A673 (cell line): ENCODE data around the gene ZNG1E. TPM values are rescaled to one million over a fixed set of nuclear protein-coding genes. Genes with fewer than 3 reads are reported as not detected.
"Not testable (repeated sequence)": the region's sequence is repeated elsewhere in the genome, so short reads cannot be mapped to it uniquely, and the experiment has no call there.

Experiments used
- BruUV-seq: library from RNA; stranded (reverse); fragments of 400-500 nt; replicated peaks from 2 replicates; lab custom pipeline; 2021; lab: Mats Ljungman, UMichigan
- CTCF ChIA-PET: fragments of 300-600 bp; sonication (Branson Sonifier 250); formaldehyde crosslinking; loops from one replicate; lab custom pipeline; 2022; ENCODE audit warnings: antibody characterized with exemption; lab: Charles Lee
- POLR2A ChIA-PET: fragments of 300-600 bp; sonication (Branson Sonifier 250); formaldehyde crosslinking; loops from one replicate; lab custom pipeline; 2022; ENCODE audit warnings: antibody characterized with exemption; ENCODE audit not compliant: low non-redundant PET; lab: Charles Lee
- DNase-seq: peaks from one replicate; pipeline ENCODE4 v3.0.0-alpha.2; 2015; ENCODE audit warnings: low spot score
- H3K27ac ChIP-seq: fragments of 200-600 bp; sonication (generic); 2 replicates; pipeline ENCODE4 v1.5.1; 2016; ENCODE audit warnings: mixed run types, low read depth, mild to moderate bottlenecking, mixed read lengths, antibody characterized with exemption, low read length; ENCODE audit not compliant: poor library complexity, severe bottlenecking
- H3K27me3 ChIP-seq: fragments of 200-600 bp; sonication (generic); replicated peaks from 2 replicates; pipeline ENCODE4 v1.6.1; 2017; ENCODE audit warnings: mixed run types, low read depth, mild to moderate bottlenecking, mixed read lengths, antibody characterized with exemption, low read length; ENCODE audit not compliant: insufficient read depth, poor library complexity
- H3K36me3 ChIP-seq: fragments of 200-600 bp; sonication (generic); 2 replicates; pipeline ENCODE4 v1.6.1; 2016; ENCODE audit warnings: mixed run types, mild to moderate bottlenecking, mixed read lengths, antibody characterized with exemption, low read length; ENCODE audit not compliant: insufficient read depth, poor library complexity, severe bottlenecking
- H3K4me1 ChIP-seq: fragments of 200-600 bp; sonication (generic); 2 replicates; pipeline ENCODE4 v1.6.1; 2017; ENCODE audit warnings: mixed run types, mild to moderate bottlenecking, mixed read lengths, antibody characterized with exemption, low read length; ENCODE audit not compliant: insufficient read depth, poor library complexity, severe bottlenecking
- H3K4me3 ChIP-seq: fragments of 200-600 bp; sonication (generic); 2 replicates; pipeline ENCODE4 v1.5.1; 2016; ENCODE audit warnings: low read depth, mixed run types, mild to moderate bottlenecking, mixed read lengths, low read length; ENCODE audit not compliant: poor library complexity, severe bottlenecking
- H3K9me3 ChIP-seq: fragments of 200-600 bp; sonication (generic); 2 replicates; pipeline ENCODE4 v1.6.1; 2016; ENCODE audit warnings: mixed run types, low read depth, mild to moderate bottlenecking, mixed read lengths, antibody characterized with exemption, low read length; ENCODE audit not compliant: poor library complexity, severe bottlenecking
- intact Hi-C: fragments of 100-400 bp; cut with micrococcal nuclease; formaldehyde crosslinking; loops from one replicate; pipeline ENCODE4 v1.10.0; 2022; ENCODE audit not compliant: unreplicated experiment
- total RNA-seq: library from RNA; stranded (reverse); gene quantifications from 2 replicates; pipeline ENCODE4 v1.2.3, GENCODE V29; 2021

ZNG1E gene
- total RNA-seq, 1 experiment from 2014 or later = 62.7 TPM

DNA sequence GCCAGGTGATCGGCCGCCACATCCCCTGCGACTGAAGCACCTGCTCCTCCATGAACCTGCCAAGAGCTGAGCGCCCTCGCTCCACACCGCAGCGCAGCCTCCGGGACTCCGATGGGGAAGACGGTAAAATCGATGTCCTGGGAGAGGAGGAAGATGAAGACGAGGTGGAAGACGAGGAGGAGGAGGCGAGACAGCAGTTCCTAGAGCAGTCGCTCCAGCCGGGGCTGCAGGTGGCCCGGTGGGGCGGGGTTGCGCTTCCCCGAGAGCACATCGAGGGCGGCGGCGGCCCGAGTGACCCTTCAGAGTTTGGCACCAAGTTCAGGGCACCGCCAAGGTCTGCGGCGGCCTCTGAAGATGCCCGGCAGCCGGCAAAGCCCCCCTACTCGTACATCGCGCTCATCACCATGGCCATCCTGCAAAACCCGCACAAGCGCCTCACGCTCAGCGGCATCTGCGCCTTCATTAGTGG lies 61.4 kb downstream of the ZNG1E start, which contains the start of gene FOXD4L4:
Gene FOXD4L4 (plus strand): TSS at position 51 of the 469 bp plus-strand sequence. CDS start 0 bp downstream, at position 51.
- BruUV-seq, DNase-seq, CTCF ChIA-PET: not testable (repeated sequence)

GRCh38 chr9:65738133-65738532 lies 62.4 kb downstream of the ZNG1E start:
- H3K27ac ChIP-seq, CTCF ChIA-PET, POLR2A ChIA-PET, H3K36me3 ChIP-seq, H3K4me1 ChIP-seq, H3K4me3 ChIP-seq, H3K27me3 ChIP-seq, H3K9me3 ChIP-seq, intact Hi-C loops, BruUV-seq, DNase-seq: not testable (repeated sequence)

More for the DNA sequence above, 61.4 kb downstream of the ZNG1E start, which contains the start of gene FOXD4L4:
- H3K27me3 ChIP-seq, H3K27ac ChIP-seq, H3K4me1 ChIP-seq, H3K36me3 ChIP-seq, H3K4me3 ChIP-seq, intact Hi-C loops, H3K9me3 ChIP-seq, POLR2A ChIA-PET: not testable (repeated sequence)

Other genes with a start within 250 kb of the ZNG1E start
- gene FOXD4L4, start 61.2 kb downstream of the ZNG1E start, total RNA-seq = 0.17 TPM in 1 of 2 replicates, not detected in the other